H9 (cell line): ENCODE data around the gene ZBTB12. TPM values are rescaled to one million over a fixed set of nuclear protein-coding genes. Genes with fewer than 3 reads are reported as not detected.
A peak's percentile ranks its signal among the peaks of the same experiment; 100 is the strongest.

Source experiments
- DNase-seq: peaks from one replicate; pipeline ENCODE4 v3.0.0-alpha.2; 2017
- H2AFZ ChIP-seq: one replicate; pipeline ENCODE4 v1.6.1; 2013; ENCODE audit warnings: mild to moderate bottlenecking, low read length, control low read depth, moderate library complexity
- H2AK5ac ChIP-seq: 2 replicates; pipeline ENCODE4 v1.6.1; 2013; ENCODE audit warnings: low read length, control low read depth, mixed read lengths; ENCODE audit not compliant: insufficient read length
- H2BK120ac ChIP-seq: one replicate; pipeline ENCODE4 v1.6.1; 2013; ENCODE audit warnings: low read depth, mild to moderate bottlenecking, low read length, control low read depth, inconsistent platforms; ENCODE audit not compliant: poor library complexity, severe bottlenecking
- H2BK12ac ChIP-seq: 2 replicates; pipeline ENCODE4 v1.6.1; 2013; ENCODE audit warnings: low read length, control low read depth, mixed read lengths, low read depth; ENCODE audit not compliant: insufficient read length
- H2BK15ac ChIP-seq: 2 replicates; pipeline ENCODE4 v1.6.1; 2013; ENCODE audit warnings: low read depth, low read length, control low read depth
- H2BK20ac ChIP-seq: one replicate; pipeline ENCODE4 v1.6.1; 2013; ENCODE audit warnings: low read depth, mild to moderate bottlenecking, low read length, control low read depth, inconsistent platforms; ENCODE audit not compliant: poor library complexity, severe bottlenecking
- H2BK5ac ChIP-seq: 2 replicates; pipeline ENCODE4 v1.6.1; 2013; ENCODE audit warnings: low read length, control low read depth, mixed read lengths; ENCODE audit not compliant: insufficient read length
- H3K14ac ChIP-seq: 2 replicates; pipeline ENCODE4 v1.6.1; 2013; ENCODE audit warnings: low read length, control low read depth; ENCODE audit not compliant: insufficient read depth
- H3K18ac ChIP-seq: 2 replicates; pipeline ENCODE4 v1.6.1; 2013; ENCODE audit warnings: low read depth, mild to moderate bottlenecking, mixed read lengths, low read length, control low read depth; ENCODE audit not compliant: insufficient read length
- H3K23ac ChIP-seq: 2 replicates; pipeline ENCODE4 v1.6.1; 2013; ENCODE audit warnings: low read length, control low read depth, mixed read lengths, low read depth; ENCODE audit not compliant: insufficient read length
- H3K23me2 ChIP-seq: 2 replicates; pipeline ENCODE4 v1.6.1; 2013; ENCODE audit warnings: low read depth, mild to moderate bottlenecking, mixed read lengths, low read length, control low read depth; ENCODE audit not compliant: insufficient read length, poor library complexity, severe bottlenecking
- H3K27ac ChIP-seq: 2 replicates; pipeline ENCODE4 v1.5.1; 2013; ENCODE audit warnings: low read length, control low read depth, mixed read lengths, low read depth; ENCODE audit not compliant: insufficient read length
- H3K27me3 ChIP-seq: 2 replicates; pipeline ENCODE4 v1.6.1; 2013; ENCODE audit warnings: low read length, control low read depth, inconsistent platforms; ENCODE audit not compliant: insufficient read depth
- H3K4ac ChIP-seq: 2 replicates; pipeline ENCODE4 v1.6.1; 2013; ENCODE audit warnings: low read depth, mild to moderate bottlenecking, control low read depth, inconsistent platforms, low read length, moderate library complexity
- H3K4me1 ChIP-seq: 2 replicates; pipeline ENCODE4 v1.6.1; 2013; ENCODE audit warnings: low read length, control low read depth, inconsistent platforms; ENCODE audit not compliant: insufficient read depth
- H3K4me2 ChIP-seq: 2 replicates; pipeline ENCODE4 v1.6.1; 2013; ENCODE audit warnings: low read length, control low read depth, mixed read lengths; ENCODE audit not compliant: insufficient read length, insufficient read depth
- H3K56ac ChIP-seq: 2 replicates; pipeline ENCODE4 v1.6.1; 2013; ENCODE audit warnings: low read depth, mild to moderate bottlenecking, mixed read lengths, low read length, control low read depth; ENCODE audit not compliant: insufficient read length
- H3K79me1 ChIP-seq: 2 replicates; pipeline ENCODE4 v1.6.1; 2013; ENCODE audit warnings: low read depth, mild to moderate bottlenecking, moderate library complexity, low read length, control low read depth, inconsistent platforms; ENCODE audit not compliant: insufficient read depth, poor library complexity, severe bottlenecking
- H3K79me2 ChIP-seq: 2 replicates; pipeline ENCODE4 v1.6.1; 2013; ENCODE audit warnings: low read length, control low read depth, inconsistent platforms; ENCODE audit not compliant: insufficient read depth
- H3K9ac ChIP-seq: 2 replicates; pipeline ENCODE4 v1.6.1; 2013; ENCODE audit warnings: low read length, control low read depth, mixed read lengths; ENCODE audit not compliant: insufficient read length; ENCODE audit errors: extremely low read depth
- H3K9me3 ChIP-seq: one replicate; pipeline ENCODE4 v1.6.1; 2013; ENCODE audit warnings: low read depth, low read length, inconsistent platforms; ENCODE audit not compliant: control insufficient read depth
- H3T11ph ChIP-seq: one replicate; pipeline ENCODE4 v1.6.1; 2013; ENCODE audit warnings: mild to moderate bottlenecking, low read length, control low read depth, inconsistent platforms
- H4K20me1 ChIP-seq: one replicate; pipeline ENCODE4 v1.6.1; 2013; ENCODE audit not compliant: control insufficient read depth, insufficient read length, insufficient read depth
- H4K5ac ChIP-seq: 2 replicates; pipeline ENCODE4 v1.6.1; 2013; ENCODE audit warnings: low read depth, mild to moderate bottlenecking, mixed read lengths, low read length, control low read depth; ENCODE audit not compliant: insufficient read length
- H4K8ac ChIP-seq: replicated peaks from 2 replicates; pipeline ENCODE4 v1.6.1; 2013; ENCODE audit warnings: low read length, control low read depth, mixed read lengths, low read depth; ENCODE audit not compliant: insufficient read length
- H4K91ac ChIP-seq: 2 replicates; pipeline ENCODE4 v1.6.1; 2013; ENCODE audit warnings: low read depth, mild to moderate bottlenecking, moderate library complexity, mixed read lengths, low read length, control low read depth; ENCODE audit not compliant: insufficient read length
- H3K27ac Mint-ChIP-seq, 3 experiments: 2 replicates in 2 of 3; 3 replicates in 1 of 3; pipeline ENCODE4 v1.8.0; 2020 to 2021; ENCODE audit warnings: mixed read lengths in 3 of 3, mild to moderate bottlenecking in 1 of 3, moderate library complexity in 1 of 3
- H3K27me3 Mint-ChIP-seq: 2 replicates; pipeline ENCODE4 v1.8.0; 2021; ENCODE audit warnings: low read depth, mild to moderate bottlenecking, moderate library complexity, mixed read lengths
- H3K36me3 Mint-ChIP-seq, 3 experiments: 2 replicates in 2 of 3; 3 replicates in 1 of 3; pipeline ENCODE4 v1.8.0; 2020 to 2021; ENCODE audit warnings: low read depth in 3 of 3, mixed read lengths in 3 of 3; ENCODE audit not compliant: insufficient read depth in 1 of 3
- H3K4me1 Mint-ChIP-seq, 2 experiments: 2 replicates each; pipeline ENCODE4 v1.8.0; 2020; ENCODE audit warnings: mixed read lengths in 2 of 2
- H3K4me3 Mint-ChIP-seq, 2 experiments: 2 replicates in 1 of 2; 3 replicates in 1 of 2; pipeline ENCODE4 v1.8.0; 2020 to 2021; ENCODE audit warnings: mild to moderate bottlenecking in 2 of 2, mixed read lengths in 2 of 2, moderate library complexity in 1 of 2
- H3K9me3 Mint-ChIP-seq, 2 experiments: 2 replicates in 1 of 2; 3 replicates in 1 of 2; pipeline ENCODE4 v1.8.0; 2020; ENCODE audit warnings: mild to moderate bottlenecking in 2 of 2, mixed read lengths in 2 of 2, moderate library complexity in 1 of 2
- WGBS: extraction: QIAGEN DNeasy Blood & Tissue Kit; methylation state at CpG from one replicate; pipeline ENCODE4 v1.1.7; 2013; ENCODE audit warnings: missing lambda C conversion rate, low lambda C conversion rate, mixed read lengths; ENCODE audit not compliant: insufficient read length; ENCODE audit errors: extremely low coverage; 5-methylcytosine and 5-hydroxymethylcytosine counted together
- total RNA-seq: library from RNA; stranded (reverse); gene quantifications from 2 replicates; pipeline ENCODE4 v1.2.1, GENCODE V29; 2021
- TF ChIP-seq, protein P1 (sequence below): fragments of 200-600 bp; sonication (generic); conservative IDR thresholded peaks from 3 replicates; pipeline ENCODE4 v1.8.0; 2021; ENCODE audit warnings: antibody characterized with exemption, mild to moderate bottlenecking

ZBTB12 gene
- total RNA-seq, 1 experiment from 2014 or later: 31.0 TPM

DNA sequence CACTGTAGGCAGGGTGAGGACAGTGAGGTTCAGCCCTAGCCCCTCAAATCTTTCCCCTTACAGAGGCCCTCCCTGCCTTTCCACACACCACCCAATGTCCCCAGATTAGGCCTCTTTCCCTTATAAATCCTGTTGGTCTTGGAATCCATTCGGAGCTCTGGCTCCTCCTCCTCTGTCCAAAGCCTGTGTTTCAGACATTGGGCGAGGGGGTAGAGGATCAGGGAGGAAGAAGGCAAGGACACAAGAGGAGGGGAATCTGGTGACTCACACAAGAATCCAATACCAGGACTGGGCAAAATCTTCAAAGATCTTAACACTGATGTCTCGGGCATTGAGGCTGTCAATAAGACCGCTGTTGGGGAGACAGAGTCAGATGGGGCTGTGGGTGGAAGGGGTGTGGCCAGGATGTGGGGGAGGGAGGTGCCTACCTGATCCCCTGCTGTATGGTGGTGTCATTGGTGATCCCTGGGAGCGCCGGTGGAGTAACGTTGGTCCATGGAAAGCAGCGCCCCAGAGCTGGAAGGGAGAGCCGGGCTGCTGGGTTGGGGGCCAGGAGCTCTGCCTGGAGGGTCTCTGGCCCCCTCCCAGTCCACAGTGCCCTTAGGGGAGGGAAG is 30.7 kb downstream of the ZBTB12 start:
- no peak overlapping the region for H3K4me2 ChIP-seq
- H3K27ac Mint-ChIP-seq: peak overlapping the region in 1 of 3 experiments; percentile 67; a peak in 2 of 7 replicates

More for the DNA sequence above, 30.7 kb downstream of the ZBTB12 start:
- Histone ChIP-seq H4K91ac (no peak overlapping the region), H3K4me1 (peaks cover 3% of the 10 kb centered on the region; the same call in 1 of the 2 replicates), H3T11ph (no peak overlapping the region), H3K27me3 (no peaks in the 10 kb centered on the region), H3K79me2 (no peaks in the 10 kb centered on the region), H2BK20ac (no peak overlapping the region), H2BK15ac (no peak overlapping the region), H2BK12ac (no peak overlapping the region), H3K14ac (no peak overlapping the region; the same call in 1 of the 2 replicates), H4K8ac (no peak overlapping the region), H3K23me2 (no peaks in the 10 kb centered on the region), H4K20me1 (no peaks in the 10 kb centered on the region), H3K9ac (no peak overlapping the region), H2AK5ac (no peak overlapping the region), H3K18ac (no peak overlapping the region), H3K27ac (no peak overlapping the region), H3K56ac (no peak overlapping the region), H2AFZ (no peak overlapping the region), H3K23ac (no peak overlapping the region), H3K4ac (no peak overlapping the region), H4K5ac (no peak overlapping the region), H2BK120ac (no peak overlapping the region), H3K79me1 (no peaks in the 10 kb centered on the region), H2BK5ac (no peak overlapping the region), H3K9me3 (no peaks in the 10 kb centered on the region)
- Mint-ChIP-seq H3K27me3 (no peaks in the 10 kb centered on the region; the same call in 1 of the 2 replicates), H3K36me3 (no peaks in the 10 kb centered on the region), H3K9me3 (no peaks in the 10 kb centered on the region), H3K4me3 (peak overlapping the region in 1 of 2 experiments; percentile 27; a peak in 1 of 5 replicates), H3K4me1 (peaks cover 10 to 26% of the 10 kb centered on the region in 2 experiments)
- DNase-seq: no peak
- no CpG with 5 or more reads among the region's 9 CpGs for WGBS
- TF ChIP-seq, protein P1, sequence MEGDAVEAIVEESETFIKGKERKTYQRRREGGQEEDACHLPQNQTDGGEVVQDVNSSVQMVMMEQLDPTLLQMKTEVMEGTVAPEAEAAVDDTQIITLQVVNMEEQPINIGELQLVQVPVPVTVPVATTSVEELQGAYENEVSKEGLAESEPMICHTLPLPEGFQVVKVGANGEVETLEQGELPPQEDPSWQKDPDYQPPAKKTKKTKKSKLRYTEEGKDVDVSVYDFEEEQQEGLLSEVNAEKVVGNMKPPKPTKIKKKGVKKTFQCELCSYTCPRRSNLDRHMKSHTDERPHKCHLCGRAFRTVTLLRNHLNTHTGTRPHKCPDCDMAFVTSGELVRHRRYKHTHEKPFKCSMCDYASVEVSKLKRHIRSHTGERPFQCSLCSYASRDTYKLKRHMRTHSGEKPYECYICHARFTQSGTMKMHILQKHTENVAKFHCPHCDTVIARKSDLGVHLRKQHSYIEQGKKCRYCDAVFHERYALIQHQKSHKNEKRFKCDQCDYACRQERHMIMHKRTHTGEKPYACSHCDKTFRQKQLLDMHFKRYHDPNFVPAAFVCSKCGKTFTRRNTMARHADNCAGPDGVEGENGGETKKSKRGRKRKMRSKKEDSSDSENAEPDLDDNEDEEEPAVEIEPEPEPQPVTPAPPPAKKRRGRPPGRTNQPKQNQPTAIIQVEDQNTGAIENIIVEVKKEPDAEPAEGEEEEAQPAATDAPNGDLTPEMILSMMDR: no peak
